ENCODE results near the gene SHE.

DNA sequence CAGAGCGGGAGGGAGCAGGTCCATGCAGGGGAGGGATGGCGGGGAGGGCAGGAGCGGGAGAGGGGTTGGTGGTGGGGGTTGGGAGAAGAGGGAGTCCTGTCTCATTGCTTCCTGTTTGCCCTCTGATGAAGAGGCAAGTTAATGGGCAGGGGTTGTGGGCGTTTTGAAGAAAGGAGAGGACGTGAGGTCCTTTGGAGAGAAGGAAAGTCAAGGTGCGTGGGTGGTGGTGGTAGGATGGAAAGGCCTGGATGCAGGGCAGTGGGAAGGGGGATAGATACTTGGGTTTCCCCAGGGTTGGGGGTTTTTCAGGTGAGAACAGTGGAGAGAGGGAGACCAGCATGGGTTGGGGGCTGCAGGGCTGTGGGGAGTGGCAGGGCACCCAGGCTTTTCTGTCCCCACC lies 39.0 kb upstream of the SHE start:
- TF ChIP-seq, protein P1, sequence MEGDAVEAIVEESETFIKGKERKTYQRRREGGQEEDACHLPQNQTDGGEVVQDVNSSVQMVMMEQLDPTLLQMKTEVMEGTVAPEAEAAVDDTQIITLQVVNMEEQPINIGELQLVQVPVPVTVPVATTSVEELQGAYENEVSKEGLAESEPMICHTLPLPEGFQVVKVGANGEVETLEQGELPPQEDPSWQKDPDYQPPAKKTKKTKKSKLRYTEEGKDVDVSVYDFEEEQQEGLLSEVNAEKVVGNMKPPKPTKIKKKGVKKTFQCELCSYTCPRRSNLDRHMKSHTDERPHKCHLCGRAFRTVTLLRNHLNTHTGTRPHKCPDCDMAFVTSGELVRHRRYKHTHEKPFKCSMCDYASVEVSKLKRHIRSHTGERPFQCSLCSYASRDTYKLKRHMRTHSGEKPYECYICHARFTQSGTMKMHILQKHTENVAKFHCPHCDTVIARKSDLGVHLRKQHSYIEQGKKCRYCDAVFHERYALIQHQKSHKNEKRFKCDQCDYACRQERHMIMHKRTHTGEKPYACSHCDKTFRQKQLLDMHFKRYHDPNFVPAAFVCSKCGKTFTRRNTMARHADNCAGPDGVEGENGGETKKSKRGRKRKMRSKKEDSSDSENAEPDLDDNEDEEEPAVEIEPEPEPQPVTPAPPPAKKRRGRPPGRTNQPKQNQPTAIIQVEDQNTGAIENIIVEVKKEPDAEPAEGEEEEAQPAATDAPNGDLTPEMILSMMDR (IDR thresholded peaks at IDR 0.05; ENCODE audit: insufficient read depth, low read length, poor library complexity, severe bottlenecking): no peak
- no peak for TF ChIP-seq EZH2phosphoT487 (conservative IDR thresholded peaks at IDR 0.05; ENCODE audit: low read length)
